DOHH2 (cell line): ENCODE data around the gene RAD51B.

ENCODE experiments used
- EZH2phosphoT487 ChIP-seq: fragments of 200-600 bp; sonication (generic); IDR thresholded peaks from 2 replicates; pipeline ENCODE4 v1.6.1; 2017; ENCODE audit warnings: borderline replicate concordance, mild to moderate bottlenecking, antibody characterized with exemption, low read length, moderate library complexity, mixed read lengths
- TF ChIP-seq, protein P1 (sequence below): fragments of 200-600 bp; sonication (generic); IDR thresholded peaks from one replicate; pipeline ENCODE4 v1.5.1; 2014; ENCODE audit warnings: antibody characterized with exemption, mild to moderate bottlenecking, low read depth, low read length; ENCODE audit not compliant: poor library complexity, severe bottlenecking

DNA sequence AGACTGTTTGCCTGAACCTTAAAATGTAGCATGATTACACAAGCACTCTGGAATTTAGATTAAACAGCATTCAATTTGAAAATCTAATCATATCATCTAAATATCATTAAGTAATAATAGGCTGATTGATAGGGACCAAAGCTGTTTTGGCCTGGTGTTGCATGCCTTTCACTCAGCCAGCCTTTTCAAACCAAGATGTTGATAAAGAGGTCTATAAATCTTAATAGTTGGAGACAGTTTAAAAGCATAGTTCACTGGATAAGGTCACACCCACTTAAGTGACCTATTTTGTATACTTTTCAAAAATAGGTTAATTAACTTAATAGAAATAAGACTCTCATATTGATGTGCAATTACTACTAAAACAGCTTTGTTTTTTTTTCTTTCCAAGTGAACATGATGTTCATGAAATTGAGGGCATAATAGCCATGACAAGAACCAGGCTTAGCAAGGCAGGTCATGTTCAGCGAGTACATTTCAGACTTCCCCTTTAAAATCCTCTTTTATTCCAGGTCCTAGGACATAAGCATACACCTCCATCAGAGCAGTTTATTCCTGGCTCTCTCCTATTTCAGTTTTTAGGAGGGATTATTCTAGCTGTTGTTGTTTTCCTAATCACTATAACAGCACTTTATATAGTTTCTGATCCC lies 349.0 kb downstream of the RAD51B start:
- no peak for TF ChIP-seq EZH2phosphoT487
- TF ChIP-seq, protein P1, sequence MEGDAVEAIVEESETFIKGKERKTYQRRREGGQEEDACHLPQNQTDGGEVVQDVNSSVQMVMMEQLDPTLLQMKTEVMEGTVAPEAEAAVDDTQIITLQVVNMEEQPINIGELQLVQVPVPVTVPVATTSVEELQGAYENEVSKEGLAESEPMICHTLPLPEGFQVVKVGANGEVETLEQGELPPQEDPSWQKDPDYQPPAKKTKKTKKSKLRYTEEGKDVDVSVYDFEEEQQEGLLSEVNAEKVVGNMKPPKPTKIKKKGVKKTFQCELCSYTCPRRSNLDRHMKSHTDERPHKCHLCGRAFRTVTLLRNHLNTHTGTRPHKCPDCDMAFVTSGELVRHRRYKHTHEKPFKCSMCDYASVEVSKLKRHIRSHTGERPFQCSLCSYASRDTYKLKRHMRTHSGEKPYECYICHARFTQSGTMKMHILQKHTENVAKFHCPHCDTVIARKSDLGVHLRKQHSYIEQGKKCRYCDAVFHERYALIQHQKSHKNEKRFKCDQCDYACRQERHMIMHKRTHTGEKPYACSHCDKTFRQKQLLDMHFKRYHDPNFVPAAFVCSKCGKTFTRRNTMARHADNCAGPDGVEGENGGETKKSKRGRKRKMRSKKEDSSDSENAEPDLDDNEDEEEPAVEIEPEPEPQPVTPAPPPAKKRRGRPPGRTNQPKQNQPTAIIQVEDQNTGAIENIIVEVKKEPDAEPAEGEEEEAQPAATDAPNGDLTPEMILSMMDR = no peak
